Keratinocyte (primary cell): Measurements from ENCODE around the gene KRTAP5-7. TPM values are rescaled to one million over a fixed set of nuclear protein-coding genes. Genes with fewer than 3 reads are reported as not detected.

Source experiments
- DNase-seq: peaks from one replicate; pipeline ENCODE4 v3.0.0-alpha.2; 2011; ENCODE audit warnings: low read depth, missing footprints, low spot score
- FAIRE-seq: peaks from 2 replicates; lab custom pipeline; 2011; peaks lifted over from hg19 to GRCh38; lab: Jason Lieb, UNC
- H2AFZ ChIP-seq: 2 replicates; pipeline ENCODE4 v1.6.0; 2012; ENCODE audit warnings: low read length, control low read depth, inconsistent platforms; ENCODE audit not compliant: control insufficient read depth
- H3K27ac ChIP-seq: 2 replicates; pipeline ENCODE4 v1.5.1; 2011; ENCODE audit warnings: low read length; ENCODE audit not compliant: control insufficient read depth, insufficient read depth
- H3K27me3 ChIP-seq: 3 replicates; pipeline ENCODE4 v1.6.0; 2011; ENCODE audit warnings: low read length; ENCODE audit not compliant: control insufficient read depth, insufficient read depth; ENCODE audit errors: extremely low read depth
- H3K36me3 ChIP-seq, 2 experiments: 2 replicates in 1 of 2; 3 replicates in 1 of 2; pipeline ENCODE4 v1.5.1; 2011; ENCODE audit warnings: low read length in 2 of 2, mild to moderate bottlenecking in 1 of 2; ENCODE audit not compliant: control insufficient read depth in 2 of 2, insufficient read depth in 2 of 2; ENCODE audit errors: extremely low read depth in 1 of 2
- H3K4me1 ChIP-seq: 3 replicates; pipeline ENCODE4 v1.5.1; 2011; ENCODE audit warnings: low read length; ENCODE audit not compliant: control insufficient read depth, insufficient read depth; ENCODE audit errors: extremely low read depth
- H3K4me2 ChIP-seq: 3 replicates; pipeline ENCODE4 v1.6.0; 2011; ENCODE audit warnings: low read depth, low read length; ENCODE audit not compliant: control insufficient read depth, insufficient read depth; ENCODE audit errors: extremely low read depth
- H3K4me3 ChIP-seq, 3 experiments: fragments of 200-600 bp in 1 of 3; sonication (generic) in 1 of 3; 2 replicates in 2 of 3; 3 replicates in 1 of 3; pipeline ENCODE4 v1.5.1; 2011 to 2016; ENCODE audit warnings: low read length in 3 of 3, mild to moderate bottlenecking in 3 of 3, control low read depth in 2 of 3, inconsistent platforms in 1 of 3, low read depth in 1 of 3, mixed read lengths in 1 of 3, mixed run types in 1 of 3, moderate library complexity in 1 of 3; ENCODE audit not compliant: control insufficient read depth in 2 of 3, insufficient read depth in 2 of 3; ENCODE audit errors: extremely low read depth in 1 of 3
- H3K79me2 ChIP-seq: 2 replicates; pipeline ENCODE4 v1.6.0; 2012; ENCODE audit warnings: low read length; ENCODE audit not compliant: control insufficient read depth, insufficient read depth
- H3K9ac ChIP-seq: 3 replicates; pipeline ENCODE4 v1.6.0; 2011; ENCODE audit warnings: low read length; ENCODE audit not compliant: control insufficient read depth, insufficient read depth; ENCODE audit errors: extremely low read depth
- H3K9me1 ChIP-seq: 3 replicates; pipeline ENCODE4 v1.6.0; 2011; ENCODE audit warnings: low read length; ENCODE audit not compliant: control insufficient read depth, insufficient read depth; ENCODE audit errors: extremely low read depth
- H3K9me3 ChIP-seq: 2 replicates; pipeline ENCODE4 v1.5.1; 2012; ENCODE audit warnings: low read depth, low read length; ENCODE audit not compliant: control insufficient read depth
- H4K20me1 ChIP-seq: 3 replicates; pipeline ENCODE4 v1.6.0; 2011; ENCODE audit warnings: low read length; ENCODE audit not compliant: control insufficient read depth, insufficient read depth; ENCODE audit errors: extremely low read depth
- EZH2 ChIP-seq: IDR thresholded peaks from one replicate; pipeline ENCODE4 v1.6.1; 2012; ENCODE audit warnings: inconsistent platforms, mild to moderate bottlenecking, low read length, moderate library complexity
- dilution Hi-C: fragments of 300-500 bp; cut with MboI; formaldehyde crosslinking; loops from one replicate; pipeline ENCODE4 v1.7.0; 2020; ENCODE audit warnings: low sequenced_read_pairs; ENCODE audit not compliant: extremely low pct_ligation_motif_present
- polyA plus RNA-seq, 5 experiments: library from polyadenylated mRNA; depleted of rRNA in 3 of 5; stranded (reverse) in 3 of 5; stranded (forward) in 1 of 5; unstranded in 1 of 5; fragments of >200 nt; gene quantifications; 1 replicate in 1 of 5; 2 replicates in 3 of 5; 3 replicates in 1 of 5; pipeline versions ENCODE4 v1.2.1 to v1.2.3, GENCODE V29; 2011 to 2012; ENCODE audit warnings: missing spikeins in 2 of 5, low read depth in 1 of 5, low replicate concordance in 1 of 5
- TF ChIP-seq, protein P1 (sequence below), 3 experiments: IDR thresholded peaks in 1 of 3; conservative IDR thresholded peaks in 1 of 3; optimal IDR thresholded peaks in 1 of 3; 2 replicates in 2 of 3; 3 replicates in 1 of 3; pipeline versions ENCODE3 to v1.5.1; 2011; ENCODE audit warnings: low read length in 3 of 3, mild to moderate bottlenecking in 3 of 3, moderate library complexity in 2 of 3, control low read depth in 1 of 3, inconsistent platforms in 1 of 3; ENCODE audit not compliant: insufficient read depth in 2 of 3; ENCODE audit errors: extremely low read depth in 1 of 3

KRTAP5-7 gene
- polyA plus RNA-seq, 1 donor (not counting 4 experiments of a cell fraction or from before 2014, with no cell fraction given), result not detected

GRCh38 chr11:71548716-71549151 is 21.7 kb downstream of the KRTAP5-7 start:
- DNase-seq (no peak), FAIRE-seq (no peak)
- no peak overlapping the region for H3K27ac ChIP-seq
- H3K36me3 ChIP-seq, result no peaks in the 10 kb centered on the region
- H3K79me2 ChIP-seq, result no peaks in the 10 kb centered on the region
- no peak overlapping the region for H3K4me3 ChIP-seq
- H3K9me3 ChIP-seq, result no peaks in the 10 kb centered on the region
- H3K9ac ChIP-seq, result no peak overlapping the region
- H3K27me3 ChIP-seq, result no peaks in the 10 kb centered on the region
- dilution Hi-C loops, result no loop called here
- H3K9me1 ChIP-seq, result no peaks in the 10 kb centered on the region
- H3K4me1 ChIP-seq, result no peaks in the 10 kb centered on the region
- H4K20me1 ChIP-seq, result no peaks in the 10 kb centered on the region
- TF ChIP-seq, protein P1, sequence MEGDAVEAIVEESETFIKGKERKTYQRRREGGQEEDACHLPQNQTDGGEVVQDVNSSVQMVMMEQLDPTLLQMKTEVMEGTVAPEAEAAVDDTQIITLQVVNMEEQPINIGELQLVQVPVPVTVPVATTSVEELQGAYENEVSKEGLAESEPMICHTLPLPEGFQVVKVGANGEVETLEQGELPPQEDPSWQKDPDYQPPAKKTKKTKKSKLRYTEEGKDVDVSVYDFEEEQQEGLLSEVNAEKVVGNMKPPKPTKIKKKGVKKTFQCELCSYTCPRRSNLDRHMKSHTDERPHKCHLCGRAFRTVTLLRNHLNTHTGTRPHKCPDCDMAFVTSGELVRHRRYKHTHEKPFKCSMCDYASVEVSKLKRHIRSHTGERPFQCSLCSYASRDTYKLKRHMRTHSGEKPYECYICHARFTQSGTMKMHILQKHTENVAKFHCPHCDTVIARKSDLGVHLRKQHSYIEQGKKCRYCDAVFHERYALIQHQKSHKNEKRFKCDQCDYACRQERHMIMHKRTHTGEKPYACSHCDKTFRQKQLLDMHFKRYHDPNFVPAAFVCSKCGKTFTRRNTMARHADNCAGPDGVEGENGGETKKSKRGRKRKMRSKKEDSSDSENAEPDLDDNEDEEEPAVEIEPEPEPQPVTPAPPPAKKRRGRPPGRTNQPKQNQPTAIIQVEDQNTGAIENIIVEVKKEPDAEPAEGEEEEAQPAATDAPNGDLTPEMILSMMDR (optimal IDR thresholded peaks at IDR 0.05 in 1 of 3, IDR thresholded peaks at IDR 0.05 in 1 of 3, conservative IDR thresholded peaks at IDR 0.05 in 1 of 3; ENCODE audit: extremely low read depth in 1 of 3, insufficient read depth in 2 of 3, low read length in 3 of 3), result no peak
- no peak for TF ChIP-seq EZH2
- no peak overlapping the region for H2AFZ ChIP-seq
- no peak overlapping the region for H3K4me2 ChIP-seq

DNA sequence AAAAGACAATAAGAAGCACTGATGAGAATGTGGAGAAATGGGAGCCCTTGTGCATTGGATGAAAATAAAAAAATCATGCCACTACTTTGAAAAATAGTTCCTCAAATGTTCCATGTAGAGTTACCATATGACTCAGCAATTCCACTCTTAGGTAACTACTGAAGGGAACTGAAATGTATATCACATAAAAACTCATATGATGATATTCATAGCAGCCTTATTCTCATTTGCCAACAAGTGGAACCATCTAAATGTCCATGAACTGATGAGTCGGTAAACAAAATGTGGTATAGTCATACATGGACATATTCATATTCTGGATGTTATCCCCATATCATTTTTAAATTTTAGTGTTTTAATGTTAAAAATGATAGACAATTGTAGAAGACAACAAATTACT is 24.6 kb downstream of the KRTAP5-7 start:
- DNase-seq (no peak), FAIRE-seq (no peak)
- no peak for TF ChIP-seq EZH2
- TF ChIP-seq, protein P1 (optimal IDR thresholded peaks at IDR 0.05 in 1 of 3, IDR thresholded peaks at IDR 0.05 in 1 of 3, conservative IDR thresholded peaks at IDR 0.05 in 1 of 3; ENCODE audit: extremely low read depth in 1 of 3, insufficient read depth in 2 of 3, low read length in 3 of 3), result no peak
- no peak overlapping the region for H2AFZ ChIP-seq
- no peaks in the 10 kb centered on the region for H4K20me1 ChIP-seq
- H3K9ac ChIP-seq, result no peak overlapping the region
- no peak overlapping the region for H3K4me3 ChIP-seq
- no peaks in the 10 kb centered on the region for H3K4me1 ChIP-seq
- no peak overlapping the region for H3K4me2 ChIP-seq
- H3K27ac ChIP-seq, result no peak overlapping the region
- peaks cover 4% of the 10 kb centered on the region for H3K27me3 ChIP-seq
- H3K79me2 ChIP-seq, result no peaks in the 10 kb centered on the region
- H3K9me1 ChIP-seq, result no peaks in the 10 kb centered on the region
- dilution Hi-C loops, result no loop called here
- H3K9me3 ChIP-seq, result no peaks in the 10 kb centered on the region
- no peaks in the 10 kb centered on the region for H3K36me3 ChIP-seq
